Memory B cell (primary cell): ENCODE measurements around the gene NOP56.
A peak's percentile ranks its signal among the peaks of the same experiment; 100 is the strongest.
"Not testable (repeated sequence)": the region's sequence is repeated elsewhere in the genome, so short reads cannot be mapped to it uniquely, and the experiment has no call there.

Experiments used
- ATAC-seq: fragments of 150-1000 bp; cut with Tn5 transposase; 2 replicates; pipeline ENCODE4 v1.10.0; 2021; ENCODE audit warnings: low read depth, mild to moderate bottlenecking, moderate library complexity
- DNase-seq, 2 donors: peaks; one replicate each; pipeline ENCODE4 v3.0.0; 2022; ENCODE audit warnings: low spot score in 2 of 2
- H3K27ac Mint-ChIP-seq: one replicate; pipeline ENCODE4 v1.8.0; 2022; ENCODE audit warnings: mild to moderate bottlenecking, moderate library complexity, mixed read lengths
- H3K27me3 Mint-ChIP-seq: one replicate; pipeline ENCODE4 v1.8.0; 2022; ENCODE audit warnings: mixed read lengths
- H3K36me3 Mint-ChIP-seq: one replicate; pipeline ENCODE4 v1.8.0; 2022; ENCODE audit warnings: mild to moderate bottlenecking, mixed read lengths
- H3K4me1 Mint-ChIP-seq: one replicate; pipeline ENCODE4 v1.8.0; 2022; ENCODE audit warnings: mixed read lengths
- H3K4me3 Mint-ChIP-seq: one replicate; pipeline ENCODE4 v1.8.0; 2022; ENCODE audit warnings: mild to moderate bottlenecking, moderate library complexity, mixed read lengths
- H3K9me3 Mint-ChIP-seq: one replicate; pipeline ENCODE4 v1.8.0; 2022; ENCODE audit warnings: mixed read lengths

NOP56 gene

DNA sequence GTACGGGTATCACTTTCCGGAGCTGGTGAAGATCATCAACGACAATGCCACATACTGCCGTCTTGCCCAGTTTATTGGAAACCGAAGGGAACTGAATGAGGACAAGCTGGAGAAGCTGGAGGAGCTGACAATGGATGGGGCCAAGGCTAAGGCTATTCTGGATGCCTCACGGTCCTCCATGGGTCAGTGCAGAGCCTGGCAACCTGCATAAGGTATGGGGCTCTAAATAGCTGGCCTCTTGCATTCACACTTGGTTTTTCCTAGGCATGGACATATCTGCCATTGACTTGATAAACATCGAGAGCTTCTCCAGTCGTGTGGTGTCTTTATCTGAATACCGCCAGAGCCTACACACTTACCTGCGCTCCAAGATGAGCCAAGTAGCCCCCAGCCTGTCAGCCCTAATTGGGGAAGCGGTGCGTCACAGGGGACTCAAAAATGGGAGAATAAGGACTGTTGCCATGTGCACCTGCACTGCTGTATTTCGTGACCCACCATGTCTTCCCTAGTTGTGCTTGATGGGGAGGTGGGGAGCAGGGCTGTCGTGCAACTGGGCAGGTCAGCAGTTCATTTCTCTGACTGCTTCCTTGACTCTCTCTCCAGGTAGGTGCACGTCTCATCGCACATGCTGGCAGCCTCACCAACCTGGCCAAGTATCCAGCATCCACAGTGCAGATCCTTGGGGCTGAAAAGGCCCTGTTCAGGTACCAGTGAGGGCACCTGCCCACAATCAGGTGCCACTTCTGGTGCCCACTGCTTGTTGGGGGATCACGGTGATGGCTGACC lies 3.1 kb downstream of the NOP56 start:
- DNase-seq (no peak), ATAC-seq (no peak)
- no peak overlapping the region for H3K27ac Mint-ChIP-seq
- peaks cover 18% of the 10 kb centered on the region for H3K4me1 Mint-ChIP-seq
- H3K9me3 Mint-ChIP-seq, result no peaks in the 10 kb centered on the region
- no peak overlapping the region for H3K4me3 Mint-ChIP-seq
- peaks cover 46% of the 10 kb centered on the region for H3K36me3 Mint-ChIP-seq
- H3K27me3 Mint-ChIP-seq, result no peaks in the 10 kb centered on the region

DNA sequence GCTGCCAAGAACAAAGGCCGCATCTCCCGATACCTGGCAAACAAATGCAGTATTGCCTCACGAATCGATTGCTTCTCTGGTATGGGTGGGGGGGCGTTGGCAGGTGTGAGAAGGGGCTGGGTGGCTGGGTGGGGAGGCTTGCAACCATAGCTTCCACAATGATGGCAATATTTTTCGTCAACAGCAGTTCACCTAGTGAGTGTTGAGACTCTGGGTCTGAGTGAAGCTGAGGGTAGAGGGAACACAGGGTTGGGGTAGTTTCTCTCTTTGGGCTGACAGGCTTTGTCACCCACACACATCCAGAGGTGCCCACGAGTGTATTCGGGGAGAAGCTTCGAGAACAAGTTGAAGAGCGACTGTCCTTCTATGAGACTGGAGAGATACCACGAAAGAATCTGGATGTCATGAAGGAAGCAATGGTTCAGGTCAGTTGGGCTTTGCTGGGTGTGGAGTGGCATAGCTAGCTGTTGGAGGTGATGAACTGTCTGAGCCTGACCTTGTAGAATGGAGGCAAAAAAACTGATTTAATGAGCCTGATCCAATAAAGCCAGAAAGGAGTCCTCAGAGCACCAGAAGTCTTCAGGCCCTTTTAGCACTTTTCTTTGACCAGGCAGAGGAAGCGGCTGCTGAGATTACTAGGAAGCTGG lies 4.2 kb downstream of the NOP56 start:
- peaks cover 18% of the 10 kb centered on the region for H3K4me1 Mint-ChIP-seq
- H3K27me3 Mint-ChIP-seq, result no peaks in the 10 kb centered on the region
- H3K36me3 Mint-ChIP-seq, result peaks cover 51% of the 10 kb centered on the region
- no peak for ATAC-seq
- H3K9me3 Mint-ChIP-seq, result no peaks in the 10 kb centered on the region
- H3K4me3 Mint-ChIP-seq, result no peak overlapping the region
- peak overlapping the region; percentile 12 for H3K27ac Mint-ChIP-seq
- DNase-seq, result no peak

DNA sequence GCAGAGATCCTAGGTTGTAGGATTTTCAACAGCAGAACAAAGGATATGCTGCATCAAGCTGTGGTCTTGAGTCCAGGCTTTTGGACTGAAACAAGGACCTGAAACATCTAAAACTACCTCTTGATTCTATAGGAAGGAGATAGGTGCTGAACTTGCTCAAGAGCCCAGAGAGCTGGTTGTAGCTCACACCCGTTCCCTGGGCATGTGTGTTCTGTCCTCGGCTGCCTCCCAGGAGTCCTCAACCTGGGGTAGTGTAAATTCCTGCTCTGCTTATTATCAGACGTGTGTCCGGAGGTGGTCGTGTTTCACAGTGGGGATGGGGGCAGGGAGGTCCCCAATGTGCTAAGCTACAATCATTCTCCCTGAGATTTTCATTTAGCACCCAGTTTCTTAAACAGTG lies 4.8 kb downstream of the NOP56 start:
- Mint-ChIP-seq H3K4me3 (no peak overlapping the region), H3K27me3 (no peaks in the 10 kb centered on the region), H3K27ac (no peak overlapping the region), H3K36me3 (peaks cover 57% of the 10 kb centered on the region), H3K4me1 (peaks cover 20% of the 10 kb centered on the region), H3K9me3 (no peaks in the 10 kb centered on the region)
- ATAC-seq, result no peak
- no peak for DNase-seq

DNA sequence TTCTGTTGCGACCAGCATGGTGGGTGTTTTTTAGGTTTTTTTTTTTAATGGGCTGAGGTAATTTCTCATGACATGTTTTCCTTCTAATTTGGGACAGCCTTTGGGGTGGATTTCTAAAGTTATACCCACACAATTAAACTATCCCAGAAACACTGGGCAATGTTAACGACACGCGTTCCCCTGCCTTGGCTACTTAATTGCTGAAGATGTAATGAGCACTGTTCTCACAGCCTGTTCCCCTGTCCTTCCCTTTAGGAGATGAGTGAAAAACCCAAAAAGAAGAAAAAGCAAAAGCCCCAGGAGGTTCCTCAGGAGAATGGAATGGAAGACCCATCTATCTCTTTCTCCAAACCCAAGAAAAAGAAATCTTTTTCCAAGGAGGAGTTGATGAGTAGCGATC lies 5.2 kb downstream of the NOP56 start:
- H3K4me1 Mint-ChIP-seq, result peaks cover 22% of the 10 kb centered on the region
- peak overlapping the region; percentile 9 for H3K27ac Mint-ChIP-seq
- H3K9me3 Mint-ChIP-seq, result no peaks in the 10 kb centered on the region

GRCh38 chr20:2658414-2659354 lies 6.3 kb downstream of the NOP56 start:
- ATAC-seq (no peak), DNase-seq (no peak)
- H3K27me3 Mint-ChIP-seq, result no peaks in the 10 kb centered on the region
- no peak overlapping the region for H3K4me3 Mint-ChIP-seq
- peaks cover 24% of the 10 kb centered on the region for H3K4me1 Mint-ChIP-seq
- H3K27ac Mint-ChIP-seq, result peak overlapping the region; percentile 9
- peaks cover 58% of the 10 kb centered on the region for H3K36me3 Mint-ChIP-seq
- no peaks in the 10 kb centered on the region for H3K9me3 Mint-ChIP-seq

More for the DNA sequence above, 5.2 kb downstream of the NOP56 start:
- Mint-ChIP-seq H3K4me3 (no peak overlapping the region), H3K27me3 (no peaks in the 10 kb centered on the region), H3K36me3 (peaks cover 58% of the 10 kb centered on the region)
- no peak for DNase-seq
- ATAC-seq, result no peak

DNA sequence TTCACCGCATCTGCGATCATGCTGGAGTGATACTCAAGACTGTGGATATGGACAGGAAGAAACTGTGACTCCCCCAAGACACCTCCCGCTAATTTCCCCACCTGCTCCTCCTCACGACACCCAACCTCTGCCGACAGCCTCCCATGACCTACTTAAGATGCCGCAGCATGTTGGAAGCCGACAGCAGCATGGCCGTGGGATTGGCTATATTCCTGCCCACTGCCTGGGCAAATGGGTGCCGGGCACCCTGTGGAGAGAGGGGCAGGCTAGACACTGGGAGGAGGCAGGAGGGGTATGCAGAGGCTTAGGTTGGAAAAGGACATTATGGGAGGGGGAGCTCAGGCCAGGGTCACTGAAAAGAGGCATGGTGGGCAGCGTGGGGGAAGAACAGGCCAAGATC lies 7.1 kb downstream of the NOP56 start:
- ATAC-seq (no peak), DNase-seq (no peak)
- peaks cover 59% of the 10 kb centered on the region for H3K36me3 Mint-ChIP-seq
- H3K9me3 Mint-ChIP-seq, result no peaks in the 10 kb centered on the region
- H3K4me1 Mint-ChIP-seq, result peaks cover 19% of the 10 kb centered on the region
- no peak overlapping the region for H3K27ac Mint-ChIP-seq
- no peak overlapping the region for H3K4me3 Mint-ChIP-seq
- no peaks in the 10 kb centered on the region for H3K27me3 Mint-ChIP-seq

GRCh38 chr20:2663364-2663886 lies 11.0 kb downstream of the NOP56 start:
- no peaks in the 10 kb centered on the region for H3K9me3 Mint-ChIP-seq
- H3K4me1 Mint-ChIP-seq, result peaks cover 18% of the 10 kb centered on the region
- no peak for ATAC-seq
- peaks cover 32% of the 10 kb centered on the region for H3K36me3 Mint-ChIP-seq
- peaks cover 3% of the 10 kb centered on the region for H3K27me3 Mint-ChIP-seq
- DNase-seq, result no peak
- peak overlapping the region; percentile 98 for H3K27ac Mint-ChIP-seq
- H3K4me3 Mint-ChIP-seq, result peak overlapping the region; percentile 100

GRCh38 chr20:2663887-2664719 lies 11.7 kb downstream of the NOP56 start, which contains the start of gene IDH3B:
TSS of gene IDH3B (minus strand) at chr20:2664216. CDS start at chr20:2664188, 28 bp downstream.
- H3K36me3 Mint-ChIP-seq, result peaks cover 25% of the 10 kb centered on the region
- peaks cover 12% of the 10 kb centered on the region for H3K4me1 Mint-ChIP-seq
- ATAC-seq, result peak; percentile 98
- H3K27me3 Mint-ChIP-seq, result peaks cover 8% of the 10 kb centered on the region
- H3K4me3 Mint-ChIP-seq, result peak within 1 kb of the TSS; percentile 100
- no peaks in the 10 kb centered on the region for H3K9me3 Mint-ChIP-seq
- peak; percentile 87 to 90 for DNase-seq
- peak within 1 kb of the TSS; percentile 98 for H3K27ac Mint-ChIP-seq

GRCh38 chr20:2671977-2672376 lies 19.5 kb downstream of the NOP56 start:
- no peaks in the 10 kb centered on the region for H3K36me3 Mint-ChIP-seq
- no peak for DNase-seq
- no peak overlapping the region for H3K27ac Mint-ChIP-seq
- no peaks in the 10 kb centered on the region for H3K9me3 Mint-ChIP-seq
- no peaks in the 10 kb centered on the region for H3K4me1 Mint-ChIP-seq
- no peak overlapping the region for H3K4me3 Mint-ChIP-seq
- peaks cover 14% of the 10 kb centered on the region for H3K27me3 Mint-ChIP-seq
- ATAC-seq, result no peak

GRCh38 chr20:2672446-2672845 lies 20.0 kb downstream of the NOP56 start:
- Mint-ChIP-seq H3K4me1 (no peaks in the 10 kb centered on the region), H3K36me3 (no peaks in the 10 kb centered on the region), H3K27me3 (peaks cover 15% of the 10 kb centered on the region), H3K4me3 (no peak overlapping the region), H3K27ac (no peak overlapping the region), H3K9me3 (no peaks in the 10 kb centered on the region)
- ATAC-seq (no peak), DNase-seq (no peak)

GRCh38 chr20:2673453-2673852 lies 21.0 kb downstream of the NOP56 start:
- no peaks in the 10 kb centered on the region for H3K36me3 Mint-ChIP-seq
- DNase-seq (no peak), ATAC-seq (no peak)
- no peak overlapping the region for H3K4me3 Mint-ChIP-seq
- H3K4me1 Mint-ChIP-seq, result no peaks in the 10 kb centered on the region
- H3K9me3 Mint-ChIP-seq, result no peaks in the 10 kb centered on the region
- H3K27me3 Mint-ChIP-seq, result peaks cover 16% of the 10 kb centered on the region
- no peak overlapping the region for H3K27ac Mint-ChIP-seq

DNA sequence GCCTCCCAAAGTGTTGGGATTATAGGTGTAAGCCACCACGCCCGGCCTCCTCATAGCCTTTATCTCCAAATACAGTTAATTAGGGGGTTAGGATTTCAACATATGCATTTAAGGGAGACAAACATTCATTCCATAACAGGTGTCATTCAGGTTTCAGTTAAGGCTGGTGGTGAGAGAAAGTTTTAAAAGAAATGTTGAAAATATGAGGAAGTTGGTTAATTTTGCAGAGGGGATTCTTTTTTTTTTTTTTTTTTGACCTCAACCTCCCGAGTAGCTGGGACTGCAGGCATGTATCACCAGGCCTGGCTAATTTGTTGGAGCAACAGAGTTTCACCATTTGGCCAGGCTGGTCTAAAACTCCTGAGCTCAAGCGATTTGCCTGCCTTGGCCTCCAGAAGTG lies 27.6 kb downstream of the NOP56 start:
- no peak overlapping the region for H3K27ac Mint-ChIP-seq
- H3K4me1 Mint-ChIP-seq, result peaks cover 4% of the 10 kb centered on the region
- peaks cover 20% of the 10 kb centered on the region for H3K27me3 Mint-ChIP-seq
- peaks cover 4% of the 10 kb centered on the region for H3K9me3 Mint-ChIP-seq
- no peak overlapping the region for H3K4me3 Mint-ChIP-seq
- DNase-seq (no peak), ATAC-seq (no peak)
- H3K36me3 Mint-ChIP-seq, result peaks cover 4% of the 10 kb centered on the region

DNA sequence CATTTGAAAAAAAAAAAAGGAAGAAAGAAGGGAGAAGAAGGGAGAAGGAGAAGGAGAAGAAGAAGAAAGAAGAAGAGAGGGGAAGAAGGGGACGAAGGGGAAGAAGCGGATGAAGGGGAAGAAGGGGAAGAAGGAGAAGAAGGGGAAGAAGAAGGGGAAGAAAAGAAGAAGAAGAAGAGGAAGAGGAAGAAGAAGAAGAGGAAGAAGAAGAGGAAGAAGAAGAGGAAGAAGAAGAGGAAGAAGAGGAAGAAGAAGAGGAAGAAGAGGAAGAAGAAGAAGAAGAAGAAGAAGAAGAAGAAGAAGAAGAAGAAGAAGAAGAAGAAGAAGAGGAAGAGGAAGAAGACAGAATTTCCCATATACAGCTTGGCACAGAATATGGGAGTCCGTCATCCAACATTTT lies 29.6 kb downstream of the NOP56 start:
- not testable (repeated sequence) for ATAC-seq, H3K4me1 Mint-ChIP-seq, H3K4me3 Mint-ChIP-seq, H3K9me3 Mint-ChIP-seq, H3K36me3 Mint-ChIP-seq, DNase-seq, H3K27ac Mint-ChIP-seq
- H3K27me3 Mint-ChIP-seq, result peaks cover 16% of the 10 kb centered on the region
